Activated CD4-positive, alpha-beta T cell treated with anti-CD3 and anti-CD28 coated beads, Interleukin-2, Interleukin-4, amounts not matched to agents 100 ng/mL and 50 ng/mL, durations not matched to agents 16 hours and 8 hours (primary cell): ENCODE results near the gene TUBGCP3.
"Not testable (repeated sequence)": the region's sequence is repeated elsewhere in the genome, so short reads cannot be mapped to it uniquely, and the experiment has no call there.

Experiments used
- DNase-seq: peaks from one replicate; pipeline ENCODE4 v3.0.0-alpha.2; 2020; ENCODE audit warnings: low spot score

TUBGCP3 gene

DNA sequence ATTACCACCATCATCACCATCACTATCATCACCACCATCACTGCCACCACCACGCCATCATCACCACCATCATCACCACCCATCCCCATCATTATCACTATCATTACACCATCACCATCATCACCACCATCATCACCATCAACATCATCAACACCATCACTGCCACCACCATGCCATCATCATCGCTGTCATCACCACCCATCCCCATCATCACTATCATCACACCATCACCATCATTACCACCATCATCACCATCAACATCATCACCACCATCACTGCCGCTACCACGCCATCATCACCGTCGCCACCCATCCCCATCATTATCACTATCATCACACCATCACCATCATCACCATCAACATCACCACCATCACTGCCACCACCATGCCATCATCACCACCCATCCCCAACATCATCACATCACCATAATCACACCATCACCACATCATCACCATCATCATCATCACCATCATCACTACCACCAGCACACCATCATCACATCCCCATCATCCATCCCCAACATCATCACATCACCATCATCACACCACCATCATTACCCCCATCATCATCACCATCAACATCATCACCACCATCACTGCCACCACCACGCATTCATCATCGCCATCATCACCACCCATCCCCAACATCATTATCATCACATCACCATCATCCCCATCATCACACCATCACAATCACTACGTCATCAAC, 61.7 kb downstream of the TUBGCP3 start:
- DNase-seq = no peak

DNA sequence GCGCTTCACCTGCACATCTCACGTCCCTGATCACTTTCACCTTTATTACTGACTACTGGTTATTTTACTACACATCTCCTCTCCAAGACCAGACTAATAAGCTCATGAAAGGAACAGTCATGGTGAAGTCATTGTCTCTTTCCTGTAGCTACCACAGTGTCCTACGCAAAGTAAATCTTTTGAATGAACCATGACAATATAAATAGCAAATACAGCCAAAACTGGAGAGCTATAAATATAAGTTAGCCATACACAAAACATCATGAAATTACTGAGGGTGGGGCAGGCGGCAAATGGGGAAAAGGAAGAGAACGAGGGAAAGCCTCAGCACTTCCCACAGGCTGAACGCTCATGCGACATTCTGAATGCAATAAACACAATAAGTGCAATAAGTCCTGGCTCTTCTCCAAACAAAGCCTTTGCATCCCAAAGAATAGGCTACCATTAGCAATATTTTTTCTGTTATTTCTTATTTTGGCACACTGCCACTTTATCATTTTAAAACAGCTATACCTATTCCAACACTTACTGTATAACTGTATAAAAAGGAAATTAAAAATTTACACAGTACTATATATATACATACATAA, 62.5 kb downstream of the TUBGCP3 start:
- DNase-seq = no peak

DNA sequence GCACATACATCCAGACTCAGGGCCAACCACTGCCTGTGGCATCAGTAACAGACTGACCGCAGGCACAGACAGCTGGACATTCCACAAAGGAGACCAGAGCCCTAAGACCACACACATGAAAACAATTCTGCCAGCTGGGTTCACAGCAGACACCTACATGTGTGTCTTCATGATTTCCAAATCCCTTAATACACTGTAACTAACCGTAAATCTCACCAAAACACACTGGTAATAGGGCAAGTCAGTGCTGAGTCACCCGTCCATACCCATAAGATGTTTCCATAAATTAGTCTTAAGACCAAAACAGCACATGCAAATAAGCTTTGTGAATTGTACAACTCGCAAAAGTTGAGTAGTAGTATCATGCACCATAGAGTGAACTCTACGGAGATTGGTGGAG, 65.4 kb downstream of the TUBGCP3 start:
- no peak for DNase-seq

DNA sequence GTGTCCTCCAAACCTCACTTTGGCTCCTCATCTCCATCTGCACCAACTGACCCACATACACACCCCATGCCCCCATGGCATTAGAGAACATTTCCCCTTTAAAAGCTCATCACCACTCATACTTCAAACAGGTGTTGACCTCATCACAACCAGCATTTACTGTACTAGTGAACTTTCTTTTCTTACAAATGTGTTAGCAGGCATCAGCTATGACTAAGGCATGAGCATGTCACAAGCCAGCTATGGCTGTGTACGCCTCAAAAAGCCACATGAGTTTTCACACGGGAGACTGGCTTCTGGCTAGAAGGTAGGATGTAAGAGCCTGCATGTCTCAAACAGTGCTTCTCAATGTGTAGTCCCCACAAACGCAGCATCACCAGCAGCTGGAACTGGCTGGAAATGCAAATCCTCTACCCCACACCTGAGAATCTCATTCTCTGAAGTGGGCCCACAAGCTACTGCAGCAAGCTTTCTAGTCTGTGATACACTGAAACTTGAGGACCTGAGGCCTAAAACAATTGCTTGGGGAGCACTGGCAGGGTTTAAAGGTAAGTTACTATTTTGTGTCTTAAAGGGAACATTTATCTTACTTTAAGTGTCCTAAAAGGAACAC, 66.8 kb downstream of the TUBGCP3 start:
- DNase-seq = no peak

DNA sequence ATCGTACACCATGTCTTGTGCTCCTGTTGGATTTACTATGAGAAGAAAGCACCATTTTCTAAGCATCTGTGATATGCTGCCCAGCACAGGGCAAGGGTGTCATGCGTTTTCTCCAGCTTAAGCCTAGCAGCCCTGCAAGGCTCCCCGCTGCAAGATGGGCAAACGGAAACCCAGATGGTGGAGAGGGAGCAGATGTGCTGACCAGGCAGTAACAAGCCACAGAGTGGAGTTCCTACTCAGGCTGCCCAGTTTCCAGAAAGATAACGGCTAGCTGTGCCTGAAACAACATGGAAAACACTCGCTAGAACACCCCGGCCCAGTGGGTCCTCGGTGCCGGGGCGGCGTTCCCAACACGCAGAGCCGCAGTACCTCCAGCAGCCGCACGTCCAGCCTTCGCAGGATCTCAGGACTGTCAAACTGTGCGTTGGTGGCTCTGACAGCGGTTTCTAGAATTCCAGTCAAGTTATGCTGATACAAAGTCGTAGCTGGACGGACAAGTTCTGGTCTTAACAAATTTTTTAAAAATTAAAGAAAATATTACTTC, 68.4 kb downstream of the TUBGCP3 start:
- no peak for DNase-seq

DNA sequence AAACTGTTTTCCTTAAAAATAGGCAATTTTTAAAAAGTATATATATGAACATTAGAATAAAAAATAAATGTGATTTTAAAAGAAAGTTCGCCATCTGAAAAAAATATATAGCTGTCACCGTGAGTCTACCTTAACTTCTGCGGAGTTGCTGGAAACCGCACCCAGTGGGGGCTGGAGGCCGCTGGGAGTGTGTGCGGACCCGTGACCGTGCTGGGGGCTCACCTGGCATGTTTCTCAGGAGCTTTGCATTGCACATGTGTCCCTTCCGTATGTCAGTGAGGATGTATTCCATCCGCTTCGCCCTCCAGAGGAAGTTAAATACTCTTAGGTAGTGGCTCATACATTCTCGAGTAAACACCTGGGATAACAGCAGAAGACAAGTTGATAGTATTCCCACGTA, 71.7 kb downstream of the TUBGCP3 start:
- no peak for DNase-seq

DNA sequence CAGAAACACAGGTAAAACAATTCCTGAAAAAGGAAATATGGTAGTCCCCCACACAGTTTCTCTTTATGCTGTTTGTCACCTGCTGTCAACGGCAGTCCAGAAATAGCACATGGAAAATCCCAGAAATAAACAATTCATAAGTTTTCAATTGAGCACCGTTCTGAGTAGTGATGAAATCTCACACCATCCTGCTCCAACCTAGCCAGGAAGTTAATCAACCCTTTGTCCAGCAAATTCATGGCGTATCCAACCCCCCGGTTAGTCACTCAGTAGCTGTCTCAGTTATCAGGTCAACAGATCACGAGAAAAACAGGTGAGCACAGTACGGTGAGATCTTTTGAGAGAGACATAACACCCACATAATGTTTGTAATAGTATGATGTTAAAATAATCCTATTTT, 74.2 kb downstream of the TUBGCP3 start:
- no peak for DNase-seq

DNA sequence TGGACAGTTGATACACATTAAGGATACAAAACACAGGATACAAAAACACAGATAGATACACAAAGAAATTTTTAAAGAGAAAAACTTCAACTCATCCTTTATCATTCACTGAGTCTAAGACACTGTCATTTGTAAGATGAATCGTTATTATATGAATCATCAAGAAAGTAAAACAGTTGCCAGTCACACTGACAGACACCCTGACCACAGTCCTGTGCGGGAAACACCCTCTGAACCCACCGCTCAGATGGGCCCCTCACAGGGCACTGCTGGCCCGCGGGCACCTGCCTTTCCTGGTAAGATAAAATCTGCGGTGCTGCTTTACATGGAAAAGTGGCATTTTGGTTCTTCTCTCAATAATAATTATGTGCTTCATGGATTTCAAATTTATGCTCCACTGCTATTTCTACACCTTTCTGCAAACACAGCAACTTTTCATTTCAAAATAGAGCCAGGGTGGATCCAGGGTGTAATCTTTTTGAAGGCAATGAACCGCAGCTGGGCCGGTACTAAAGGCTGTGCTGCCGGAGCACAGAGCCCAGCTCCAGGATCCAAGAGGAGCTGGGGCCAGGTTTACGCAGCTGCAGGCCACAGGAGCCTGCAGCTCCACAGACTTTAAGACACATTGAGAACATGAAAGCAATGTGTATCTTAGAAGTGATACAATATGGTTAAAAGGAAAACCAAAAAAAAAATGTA, 76.8 kb downstream of the TUBGCP3 start:
- DNase-seq = peak; percentile 36

DNA sequence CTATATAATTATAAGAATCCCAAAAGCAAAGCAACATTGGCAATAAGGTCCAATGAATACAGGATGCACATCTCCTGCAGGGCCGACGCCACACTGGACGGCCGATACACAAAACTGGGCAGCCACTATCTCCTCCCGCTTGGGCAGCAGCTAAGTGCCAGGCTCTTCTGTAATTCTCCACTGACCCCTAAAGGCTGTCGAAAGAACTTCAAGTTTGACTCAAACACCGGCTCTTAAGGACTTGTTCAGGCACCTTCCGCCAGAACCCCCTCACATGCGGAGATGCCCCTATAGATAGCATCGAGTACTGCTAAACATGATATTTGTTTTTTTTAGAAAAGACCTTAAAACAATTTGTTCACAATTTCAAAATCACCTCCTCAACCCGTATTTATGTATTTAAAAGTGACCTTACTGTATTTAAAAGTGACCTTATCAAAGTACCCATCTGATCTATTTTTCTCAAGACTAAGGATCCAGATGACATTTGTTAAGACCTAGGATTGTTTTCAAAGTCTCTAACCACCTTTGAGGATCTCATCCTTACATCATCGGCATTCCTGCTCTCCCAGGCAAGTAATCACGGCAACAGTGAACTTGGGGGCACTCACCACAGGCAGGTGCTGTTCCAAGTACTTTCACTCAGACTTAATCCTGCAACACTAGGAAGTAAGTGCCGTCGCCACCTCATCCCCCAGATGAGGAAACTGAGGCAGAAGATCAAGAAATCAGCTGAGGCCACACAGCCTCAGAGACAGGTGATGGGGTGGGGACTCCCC, 77.8 kb downstream of the TUBGCP3 start:
- no peak for DNase-seq

DNA sequence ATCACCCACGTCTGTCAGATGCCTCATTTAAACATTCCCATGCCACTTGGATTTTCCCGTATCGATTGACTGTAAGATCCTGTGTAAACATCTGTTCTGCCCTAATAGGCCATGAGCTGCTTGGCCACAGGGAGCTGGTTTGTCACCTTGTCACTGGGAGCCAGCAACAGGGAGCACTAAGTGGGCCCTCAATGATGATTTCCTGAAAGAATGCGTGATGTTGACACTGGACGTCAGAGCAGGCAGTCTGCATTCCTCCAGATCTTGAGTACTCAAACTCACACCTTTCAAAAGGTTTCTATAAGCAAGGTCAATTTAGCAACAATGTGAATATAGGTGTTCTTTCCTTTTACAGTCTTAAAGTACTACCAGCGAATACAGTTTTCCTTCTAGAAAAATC, 78.8 kb downstream of the TUBGCP3 start:
- no peak for DNase-seq

DNA sequence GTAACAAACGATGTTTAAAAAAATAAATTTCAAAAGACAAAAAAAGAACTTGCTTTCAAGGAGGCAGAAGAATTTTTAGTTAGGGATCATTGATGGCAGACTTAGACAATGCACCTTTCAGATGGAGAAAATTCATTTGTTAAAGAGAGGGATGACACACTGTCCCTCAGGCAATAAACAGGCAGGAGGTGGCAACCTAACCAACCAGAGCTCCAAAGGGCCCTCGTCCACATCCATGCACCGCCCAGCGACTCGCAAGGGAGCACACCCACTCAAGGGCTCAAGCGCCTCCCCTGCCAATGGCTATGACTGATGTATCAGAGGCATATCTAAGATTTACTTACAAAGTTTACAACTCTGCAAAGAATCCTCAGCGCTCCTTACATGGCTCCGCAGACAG, 81.9 kb downstream of the TUBGCP3 start:
- no peak for DNase-seq

DNA sequence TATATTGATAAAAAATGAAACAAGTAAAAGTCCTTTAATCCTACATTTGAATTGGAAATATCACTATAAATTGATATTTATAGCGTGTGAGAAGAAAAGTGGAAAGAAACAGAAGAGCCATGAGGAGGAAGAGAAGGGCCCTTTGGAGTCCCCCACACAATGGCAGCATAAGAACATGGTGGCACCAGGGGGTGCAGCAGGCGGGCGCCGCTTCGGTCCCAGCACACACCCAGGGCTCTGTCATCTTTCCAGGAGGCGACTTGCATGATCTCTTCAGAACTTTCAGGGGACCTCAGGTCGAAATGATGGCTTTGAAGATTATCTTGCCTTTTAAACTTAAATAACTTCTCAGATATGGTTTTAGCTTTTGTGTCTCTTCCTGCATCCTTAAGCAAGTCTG, 91.8 kb downstream of the TUBGCP3 start:
- no peak for DNase-seq

DNA sequence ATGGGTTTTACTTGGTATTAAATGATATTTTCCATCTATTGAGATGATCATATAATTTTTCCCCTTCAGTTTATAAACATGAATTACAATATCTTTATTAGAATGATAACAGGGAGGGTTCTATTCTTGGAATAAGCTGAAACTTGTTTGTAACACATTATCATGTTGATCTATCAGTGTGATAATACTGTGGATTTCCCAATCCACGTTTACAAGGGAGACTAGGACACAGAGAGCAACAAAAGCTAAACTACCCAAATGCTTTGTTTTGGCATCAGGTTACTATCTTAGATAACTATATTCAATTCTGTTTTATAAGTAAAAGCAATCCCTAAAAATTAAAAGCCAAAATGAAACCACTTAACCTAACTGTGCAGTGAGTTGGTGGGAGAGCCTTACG, 92.5 kb downstream of the TUBGCP3 start:
- DNase-seq = no peak

DNA sequence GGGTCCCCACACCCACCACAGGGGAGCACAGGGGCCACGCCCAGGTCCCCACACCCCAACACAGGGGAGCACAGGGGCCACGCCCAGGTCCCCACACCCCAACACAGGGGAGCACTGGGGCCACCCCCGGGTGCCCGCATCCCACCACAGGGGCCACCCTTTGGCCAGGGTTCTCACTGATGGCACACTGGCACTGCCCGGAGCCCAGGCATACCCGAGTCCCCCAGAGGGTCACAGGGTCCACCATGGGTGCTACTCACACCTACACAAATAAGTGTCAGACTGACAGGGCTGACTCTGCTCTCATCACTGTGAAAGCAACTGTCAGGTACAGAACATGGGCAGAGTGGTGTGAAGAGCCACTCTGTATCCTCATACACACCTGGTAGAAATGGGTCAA, 98.8 kb downstream of the TUBGCP3 start:
- no peak for DNase-seq

DNA sequence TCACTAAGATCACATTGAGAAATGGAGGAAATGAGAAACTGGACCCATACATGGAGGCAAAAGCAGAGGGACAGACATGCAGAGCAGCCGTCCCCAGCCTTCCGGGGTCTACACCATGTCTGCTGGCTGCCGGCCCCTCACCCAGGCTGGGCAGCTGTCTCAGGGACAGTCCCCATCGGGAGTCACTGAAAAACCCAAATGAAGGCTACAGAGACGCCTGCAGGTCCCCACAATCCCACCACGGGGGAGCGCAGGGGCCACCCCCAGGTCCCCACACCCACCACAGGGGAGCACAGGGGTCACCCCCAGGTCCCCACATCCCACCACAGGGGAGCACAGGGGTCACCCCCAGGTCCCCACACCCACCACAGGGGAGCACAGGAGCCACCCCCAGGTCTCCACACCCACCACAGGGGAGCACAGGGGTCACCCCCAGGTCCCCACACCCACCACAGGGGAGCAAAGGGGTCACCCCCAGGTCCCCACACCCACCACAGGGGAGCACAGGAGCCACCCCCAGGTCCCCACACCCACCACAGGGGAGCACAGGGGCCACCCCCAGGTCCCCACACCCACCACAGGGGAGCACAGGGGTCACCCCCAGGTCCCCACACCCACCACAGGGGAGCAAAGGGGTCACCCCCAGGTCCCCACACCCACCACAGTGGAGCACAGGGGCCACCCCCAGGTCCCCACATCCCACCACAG, 99.5 kb downstream of the TUBGCP3 start:
- not testable (repeated sequence) for DNase-seq

DNA sequence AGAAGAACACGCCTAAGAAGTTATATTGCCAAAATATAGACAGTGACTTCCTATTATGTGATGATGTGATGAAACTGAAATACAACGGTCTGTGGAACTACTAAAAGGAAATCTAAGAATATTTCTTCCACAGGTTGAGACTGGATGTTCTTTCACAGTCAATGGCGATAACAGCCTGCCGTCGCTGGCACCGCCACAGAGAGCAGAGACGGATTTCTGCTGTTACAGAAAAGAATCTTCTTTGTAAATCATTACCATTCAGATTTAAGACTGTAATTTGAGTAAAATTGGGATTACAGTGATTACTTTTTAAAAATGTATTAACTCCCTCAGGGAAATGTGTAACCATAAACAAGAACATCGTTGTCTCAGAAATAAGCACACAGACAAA, 100.8 kb downstream of the TUBGCP3 start:
- no peak for DNase-seq

DNA sequence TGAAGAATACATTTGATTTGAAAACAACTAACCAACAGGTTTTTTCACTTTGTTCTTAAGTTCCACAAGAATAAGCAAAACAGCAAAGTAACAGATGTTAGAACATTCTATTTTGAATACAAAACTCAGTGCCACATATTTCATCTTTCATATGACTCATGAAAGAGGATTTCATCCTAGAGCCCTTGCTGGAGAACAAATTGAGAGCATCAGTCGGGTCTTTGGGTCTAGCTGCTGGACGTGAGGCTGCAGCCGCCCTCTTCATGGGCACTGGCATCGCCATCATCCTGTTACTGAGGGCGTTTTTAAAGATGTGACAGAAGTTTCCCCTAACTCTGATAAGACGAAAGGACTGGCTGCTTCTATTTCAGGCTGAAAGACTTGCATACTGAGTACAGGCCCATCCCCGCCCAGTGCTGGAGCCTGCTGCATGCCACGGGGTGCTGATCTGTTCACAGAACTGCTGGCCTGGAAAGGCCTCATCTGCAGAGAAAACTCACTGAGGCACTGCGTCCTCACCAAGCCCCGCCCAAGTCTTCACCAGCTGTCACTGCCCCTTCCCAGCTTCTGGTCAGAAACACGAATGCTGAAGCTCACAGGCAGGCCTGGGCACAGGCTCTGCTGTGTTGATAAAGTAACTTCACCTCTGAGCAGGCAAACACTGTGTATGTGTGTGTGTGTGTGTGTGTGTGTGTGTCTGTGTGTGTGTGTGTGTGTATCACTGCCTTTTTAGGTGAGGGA, 101.4 kb downstream of the TUBGCP3 start:
- no peak for DNase-seq

DNA sequence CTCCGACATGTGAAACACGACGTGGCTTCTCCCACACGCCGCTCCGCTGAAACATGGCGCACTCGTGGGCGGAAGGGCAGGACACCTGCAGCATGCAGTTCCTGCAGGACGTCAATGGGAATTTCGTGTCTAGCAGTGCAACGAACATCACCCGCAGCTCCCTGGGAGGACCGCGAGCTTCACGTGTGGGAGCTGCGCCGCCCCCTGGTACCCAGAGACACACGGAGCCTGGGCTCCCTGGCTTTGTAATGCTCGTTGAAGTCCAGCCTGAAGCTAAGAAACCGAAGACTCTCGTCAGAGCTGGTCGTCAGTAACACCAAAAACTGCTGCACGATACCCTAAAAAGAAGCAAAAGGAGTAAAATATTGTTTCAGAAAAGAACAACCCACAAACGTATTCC, 102.1 kb downstream of the TUBGCP3 start:
- not testable (repeated sequence) for DNase-seq

DNA sequence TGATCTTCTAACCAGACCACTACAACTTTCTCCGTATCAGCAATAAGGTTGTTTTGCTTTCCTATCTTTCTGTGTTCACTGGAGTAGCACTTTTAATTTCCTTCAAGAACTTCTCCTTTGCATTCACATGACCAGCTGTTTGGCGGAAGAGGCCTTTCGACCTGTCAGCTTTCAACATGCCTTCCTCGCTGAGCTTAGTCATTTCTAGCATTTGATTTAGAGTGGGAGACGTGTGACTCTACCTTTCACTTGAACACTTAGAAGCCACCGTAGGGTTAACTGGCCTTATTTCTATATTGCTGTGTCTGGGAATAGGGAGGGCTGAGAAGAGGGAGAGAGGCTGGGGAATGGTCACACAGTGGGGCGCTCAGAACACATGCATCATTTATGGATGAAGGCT, 104.7 kb downstream of the TUBGCP3 start:
- no peak for DNase-seq

DNA sequence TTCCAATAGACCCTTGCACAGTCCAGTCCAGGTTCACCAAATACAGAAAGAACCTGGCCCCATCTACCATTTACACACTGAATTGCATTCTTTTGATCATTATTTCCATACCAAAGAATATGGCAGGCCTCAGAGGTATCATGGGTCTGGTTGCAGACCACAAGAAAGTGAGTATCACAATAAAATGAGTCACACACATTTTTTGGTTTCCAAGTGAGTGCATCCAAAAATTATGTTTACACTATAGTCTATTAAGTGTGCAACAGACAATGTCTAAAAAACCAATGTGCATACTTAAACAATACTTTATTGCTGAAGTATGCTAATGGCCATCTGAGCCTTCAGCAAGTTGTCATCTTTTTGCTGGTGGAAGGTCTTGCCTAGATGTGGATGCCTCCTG, 106.5 kb downstream of the TUBGCP3 start:
- DNase-seq = no peak

DNA sequence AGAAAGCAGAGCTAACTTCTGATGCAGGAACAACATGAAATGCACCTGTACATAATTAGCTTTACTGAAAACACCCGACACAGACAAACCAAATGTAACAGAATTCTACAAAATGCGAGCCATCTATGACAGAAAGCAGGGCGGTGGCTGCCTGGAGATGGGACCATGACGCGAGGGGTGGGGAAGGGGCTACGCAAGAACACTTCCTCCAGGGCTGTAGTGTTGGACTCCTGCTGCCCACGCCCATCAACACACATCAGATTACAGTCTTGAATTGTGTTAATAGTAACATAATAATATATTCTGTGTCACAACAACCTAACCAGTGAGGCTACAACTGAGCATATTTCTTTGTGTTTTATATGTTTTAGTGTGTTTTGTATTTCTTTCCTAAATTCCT, 108.6 kb downstream of the TUBGCP3 start:
- DNase-seq = no peak
